Erythroblast (primary cell): Measurements from ENCODE around the gene KDM2A.

Experiments
- GATA1 ChIP-seq: IDR thresholded peaks from 2 replicates; pipeline ENCODE4 v1.6.1; 2011; ENCODE audit warnings: low read depth, mild to moderate bottlenecking, control low read depth, low read length, moderate library complexity
- POLR2A ChIP-seq: IDR thresholded peaks from 2 replicates; pipeline ENCODE4 v1.6.1; 2011; ENCODE audit warnings: mild to moderate bottlenecking, low read length

DNA sequence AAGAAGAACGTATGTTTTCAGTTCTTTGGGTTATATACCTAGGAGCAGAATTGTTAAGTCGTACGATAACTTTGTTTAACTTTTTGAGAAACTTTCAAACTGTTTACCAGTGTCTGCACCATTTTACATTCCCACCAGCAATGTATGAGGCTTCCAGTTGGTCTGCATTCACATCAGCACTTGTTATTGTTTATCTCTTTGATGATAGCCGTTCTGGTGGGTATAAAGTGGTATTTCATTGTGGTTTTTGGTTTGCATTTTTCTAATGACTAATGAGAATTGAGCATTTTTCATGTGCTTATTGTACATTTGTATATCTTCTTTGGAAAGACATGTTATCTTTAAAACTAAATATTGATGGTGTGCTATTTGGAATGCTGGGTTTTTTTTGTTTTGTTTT is 59.8 kb downstream of the KDM2A start:
- TF ChIP-seq POLR2A (no peak), GATA1 (no peak)
